Hepatocyte (in vitro differentiated cells): ENCODE results near the gene HSPB8.

Source experiments
- EZH2 ChIP-seq: fragments of 200-600 bp; sonication (generic); IDR thresholded peaks from 2 replicates; pipeline ENCODE4 v1.6.1; 2016; ENCODE audit warnings: antibody characterized with exemption, mild to moderate bottlenecking, borderline replicate concordance
- EZH2phosphoT487 ChIP-seq: fragments of 200-600 bp; sonication (generic); IDR thresholded peaks from one replicate; pipeline ENCODE4 v1.6.1; 2018; ENCODE audit warnings: antibody characterized with exemption, mild to moderate bottlenecking, low read depth, moderate library complexity; ENCODE audit not compliant: unreplicated experiment, severe bottlenecking
- TF ChIP-seq, protein P1 (sequence below): fragments of 200-600 bp; sonication (generic); IDR thresholded peaks from 2 replicates; pipeline ENCODE4 v1.5.1; 2016; ENCODE audit warnings: antibody characterized with exemption, mild to moderate bottlenecking; ENCODE audit not compliant: poor library complexity

GRCh38 chr12:119216084-119216483 is 37.4 kb downstream of the HSPB8 start:
- TF ChIP-seq, protein P1, sequence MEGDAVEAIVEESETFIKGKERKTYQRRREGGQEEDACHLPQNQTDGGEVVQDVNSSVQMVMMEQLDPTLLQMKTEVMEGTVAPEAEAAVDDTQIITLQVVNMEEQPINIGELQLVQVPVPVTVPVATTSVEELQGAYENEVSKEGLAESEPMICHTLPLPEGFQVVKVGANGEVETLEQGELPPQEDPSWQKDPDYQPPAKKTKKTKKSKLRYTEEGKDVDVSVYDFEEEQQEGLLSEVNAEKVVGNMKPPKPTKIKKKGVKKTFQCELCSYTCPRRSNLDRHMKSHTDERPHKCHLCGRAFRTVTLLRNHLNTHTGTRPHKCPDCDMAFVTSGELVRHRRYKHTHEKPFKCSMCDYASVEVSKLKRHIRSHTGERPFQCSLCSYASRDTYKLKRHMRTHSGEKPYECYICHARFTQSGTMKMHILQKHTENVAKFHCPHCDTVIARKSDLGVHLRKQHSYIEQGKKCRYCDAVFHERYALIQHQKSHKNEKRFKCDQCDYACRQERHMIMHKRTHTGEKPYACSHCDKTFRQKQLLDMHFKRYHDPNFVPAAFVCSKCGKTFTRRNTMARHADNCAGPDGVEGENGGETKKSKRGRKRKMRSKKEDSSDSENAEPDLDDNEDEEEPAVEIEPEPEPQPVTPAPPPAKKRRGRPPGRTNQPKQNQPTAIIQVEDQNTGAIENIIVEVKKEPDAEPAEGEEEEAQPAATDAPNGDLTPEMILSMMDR, result no peak
- TF ChIP-seq EZH2 (no peak), EZH2phosphoT487 (no peak)
